Naive thymus-derived CD4-positive, alpha-beta T cell (primary cell): ENCODE measurements around the gene PGF. TPM values are rescaled to one million over a fixed set of nuclear protein-coding genes. Genes with fewer than 3 reads are reported as not detected.

Experiments used
- ATAC-seq: fragments of 150-1000 bp; cut with Tn5 transposase; 2 replicates; pipeline ENCODE4 v1.10.0; 2021; ENCODE audit warnings: mild to moderate bottlenecking, moderate library complexity
- CTCF ChIA-PET: fragments of 350-600 bp; sonication (Branson Sonifier 250); formaldehyde crosslinking; loops from one replicate; lab custom pipeline; 2021; ENCODE audit warnings: antibody characterized with exemption; lab: Charles Lee
- POLR2A ChIA-PET: fragments of 350-600 bp; sonication (Branson Sonifier 250); formaldehyde crosslinking; loops from one replicate; lab custom pipeline; 2021; ENCODE audit warnings: antibody characterized with exemption, inconsistent platforms; lab: Charles Lee
- DNase-seq, 9 donors: peaks; one replicate each; pipeline versions ENCODE4 v3.0.0 to v3.0.0-alpha.2; 2020 to 2022; ENCODE audit warnings: mixed read lengths in 1 of 9
- H3K27ac ChIP-seq: one replicate; pipeline ENCODE4 v1.7.0; 2013; ENCODE audit warnings: mild to moderate bottlenecking, low read depth, low read length, moderate library complexity
- H3K27me3 ChIP-seq, 2 donors: one replicate each; pipeline ENCODE4 v1.7.0; 2013; ENCODE audit warnings: low read length in 2 of 2, mild to moderate bottlenecking in 2 of 2, moderate library complexity in 2 of 2; ENCODE audit not compliant: control insufficient read depth in 2 of 2, insufficient read depth in 2 of 2
- H3K36me3 ChIP-seq, 3 experiments: 1 replicate in 2 of 3; 2 replicates in 1 of 3; pipeline ENCODE4 v1.7.0; 2013; ENCODE audit warnings: low read length in 3 of 3, mild to moderate bottlenecking in 3 of 3, moderate library complexity in 1 of 3; ENCODE audit not compliant: insufficient read depth in 3 of 3, control insufficient read depth in 2 of 3
- H3K4me1 ChIP-seq, 2 donors: one replicate each; pipeline ENCODE4 v1.7.0; 2013; ENCODE audit warnings: low read length in 2 of 2, mild to moderate bottlenecking in 2 of 2, moderate library complexity in 1 of 2; ENCODE audit not compliant: control insufficient read depth in 2 of 2, insufficient read depth in 2 of 2
- H3K4me3 ChIP-seq: 2 replicates; pipeline ENCODE4 v1.7.0; 2013; ENCODE audit warnings: mild to moderate bottlenecking, low read length
- H3K9me3 ChIP-seq, 3 experiments: 1 replicate in 2 of 3; 2 replicates in 1 of 3; pipeline ENCODE4 v1.7.0; 2013; ENCODE audit warnings: low read length in 3 of 3; ENCODE audit not compliant: control insufficient read depth in 2 of 3
- H3K27ac Mint-ChIP-seq, 9 donors: one replicate each; pipeline ENCODE4 v1.8.0; 2020 to 2022; ENCODE audit warnings: mixed read lengths in 9 of 9, mild to moderate bottlenecking in 8 of 9, moderate library complexity in 5 of 9, inconsistent platforms in 2 of 9
- H3K27me3 Mint-ChIP-seq, 5 donors: one replicate each; pipeline ENCODE4 v1.8.0; 2021 to 2022; ENCODE audit warnings: mixed read lengths in 5 of 5, mild to moderate bottlenecking in 1 of 5
- H3K36me3 Mint-ChIP-seq, 5 donors: one replicate each; pipeline ENCODE4 v1.8.0; 2020 to 2022; ENCODE audit warnings: mixed read lengths in 5 of 5, mild to moderate bottlenecking in 3 of 5, inconsistent platforms in 1 of 5
- H3K4me1 Mint-ChIP-seq, 7 donors: one replicate each; pipeline ENCODE4 v1.8.0; 2020 to 2022; ENCODE audit warnings: mixed read lengths in 7 of 7, mild to moderate bottlenecking in 3 of 7, inconsistent platforms in 1 of 7
- H3K4me3 Mint-ChIP-seq, 10 donors: one replicate each; pipeline ENCODE4 v1.8.0; 2020 to 2022; ENCODE audit warnings: mild to moderate bottlenecking in 10 of 10, mixed read lengths in 10 of 10, moderate library complexity in 6 of 10, inconsistent platforms in 2 of 10
- H3K9me3 Mint-ChIP-seq, 11 donors: one replicate each; pipeline ENCODE4 v1.8.0; 2020 to 2022; ENCODE audit warnings: mixed read lengths in 11 of 11, mild to moderate bottlenecking in 4 of 11, inconsistent platforms in 1 of 11, moderate library complexity in 1 of 11
- intact Hi-C, 2 donors: fragments of 100-400 bp; cut with micrococcal nuclease; formaldehyde crosslinking; loops; one replicate each; pipeline ENCODE4 v1.15.1; 2023
- polyA plus RNA-seq, 2 donors: library from polyadenylated mRNA; unstranded; fragments of 300-500 nt; fragmentation: Illumina TruSeq; gene quantifications; one replicate each; pipeline ENCODE4 v1.2.3, GENCODE V29; 2021
- total RNA-seq, 6 experiments: library from RNA in 5 of 6; stranded (reverse) in 5 of 6; gene quantifications; 1 replicate in 5 of 6; 2 replicates in 1 of 6; pipeline ENCODE4 v1.2.3 and lab custom pipeline; 2021 to 2026

Gene PGF
- total RNA-seq (under 1 TPM in 2 of 5 experiments, not detected in 3; 0.22 to 0.37 TPM), polyA plus RNA-seq (under 1 TPM in 1 of 2 donors, not detected in 1; 0.17 TPM), total RNA-seq (lab: John Stamatoyannopoulos, UW) (not detected)

- intact Hi-C loops = no loop called here
- CTCF ChIA-PET = no interaction called here
- H3K9me3 Mint-ChIP-seq = no peaks in the 10 kb centered on the region
Observed at GRCh38 chr14:74955229-74956026, at the start of gene PGF. Gene PGF (minus strand): TSS chr14:74955597. CDS start chr14:74955242, 355 bp downstream.

GRCh38 chr14:75003250-75004027 lies 48.0 kb upstream of the PGF start:
- Histone ChIP-seq H3K36me3 (peaks cover 15 to 33% (median 20%) of the 10 kb centered on the region in 3 experiments), H3K4me3 (peak overlapping the region; percentile 93), H3K27me3 (no peaks in the 10 kb centered on the region), H3K9me3 (no peaks in the 10 kb centered on the region), H3K27ac (peak overlapping the region; percentile 91), H3K4me1 (peaks cover 15 to 23% of the 10 kb centered on the region in 2 donors)
- Mint-ChIP-seq H3K36me3 (peaks cover 12 to 48% (median 31%) of the 10 kb centered on the region in 5 donors), H3K27me3 (peaks cover 0 to 5% (median 0%) of the 10 kb centered on the region in 5 donors), H3K4me1 (peaks cover 23 to 51% (median 48%) of the 10 kb centered on the region in 7 donors), H3K27ac (peak overlapping the region; percentile 95 to 100 (median 97)), H3K9me3 (peaks cover 0 to 2% (median 0%) of the 10 kb centered on the region in 11 donors), H3K4me3 (peak overlapping the region; percentile 78 to 99 (median 94))
- ChIA-PET CTCF (interaction anchor here (1.4 kb wide), 1 partner anchor 85 kb away, joined by 4 read pairs; no protein-coding TSS in a partner anchor), POLR2A (interaction anchor here (0.9 to 1.9 kb wide), 8 partner anchors 11 to 152 kb away, joined by 3 to 6 read pairs (median 4); partner anchors contain the start of gene PROX2)
- intact Hi-C loops = loop anchor here (2.0 to 5.0 kb wide), 10 partner anchors 61 to 1149 kb away; partner anchors contain the start of genes AREL1 (in 2 of the 2), FCF1 (in 2 of the 2), ABCD4 (in 1 of the 2) and ACYP1 (in 1 of the 2)
- ATAC-seq (no peak), DNase-seq (peak in 3 of 9 donors; percentile 2 to 6 (median 3))

More at GRCh38 chr14:74955229-74956026, at the start of gene PGF:
- Histone ChIP-seq H3K27me3 (peaks cover 0 to 8% of the 10 kb centered on the region in 2 donors), H3K36me3 (no peaks in the 10 kb centered on the region), H3K4me3 (peak within 1 kb of the TSS; percentile 48), H3K4me1 (peaks cover 0 to 4% of the 10 kb centered on the region in 2 donors), H3K9me3 (no peaks in the 10 kb centered on the region), H3K27ac (no peak within 1 kb of the TSS)
- peak within 1 kb of the TSS; percentile 24 to 70 (median 64) for H3K4me3 Mint-ChIP-seq
- DNase-seq (peak in 5 of 9 donors; percentile 9 to 49 (median 15)), ATAC-seq (peak; percentile 66)
- peaks cover 4 to 15% (median 11%) of the 10 kb centered on the region in 5 donors for H3K27me3 Mint-ChIP-seq
- H3K36me3 Mint-ChIP-seq = no peaks in the 10 kb centered on the region
- POLR2A ChIA-PET = no interaction called here
- H3K4me1 Mint-ChIP-seq = peaks cover 0 to 5% (median 0%) of the 10 kb centered on the region in 7 donors
- no peak within 1 kb of the TSS for H3K27ac Mint-ChIP-seq

GRCh38 chr14:75002392-75003249 lies 47.2 kb upstream of the PGF start, which contains the start of gene EIF2B2:
Gene EIF2B2 (plus strand): TSS chr14:75002921. CDS start chr14:75002991, 70 bp downstream.
- intact Hi-C loops = loop anchor here (1.0 to 5.0 kb wide), 21 partner anchors 49 to 1150 kb away; partner anchors contain the start of genes ACYP1 (in 2 of the 2), AREL1 (in 2 of the 2), DLST (in 2 of the 2) and FCF1 (in 2 of the 2)
- Histone ChIP-seq H3K27ac (peak within 1 kb of the TSS; percentile 91), H3K9me3 (no peaks in the 10 kb centered on the region), H3K4me1 (peaks cover 15 to 23% of the 10 kb centered on the region in 2 donors), H3K36me3 (peaks cover 13 to 24% (median 20%) of the 10 kb centered on the region in 3 experiments), H3K27me3 (no peaks in the 10 kb centered on the region), H3K4me3 (peak within 1 kb of the TSS; percentile 93)
- ChIA-PET CTCF (interaction anchor here (1.4 kb wide), 1 partner anchor 85 kb away, joined by 4 read pairs; no protein-coding TSS in a partner anchor), POLR2A (interaction anchor here (0.9 to 1.9 kb wide), 8 partner anchors 12 to 520 kb away, joined by 3 to 6 read pairs (median 4); partner anchors contain the start of genes ACYP1, BATF and PROX2)
- DNase-seq (peak; percentile 90 to 100 (median 99)), ATAC-seq (peak; percentile 97)
- Mint-ChIP-seq H3K9me3 (peaks cover 0 to 2% (median 0%) of the 10 kb centered on the region in 11 donors), H3K4me1 (peaks cover 23 to 50% (median 44%) of the 10 kb centered on the region in 7 donors), H3K27ac (peak within 1 kb of the TSS; percentile 95 to 100 (median 97)), H3K27me3 (peaks cover 0 to 5% (median 0%) of the 10 kb centered on the region in 5 donors), H3K36me3 (peaks cover 9 to 40% (median 25%) of the 10 kb centered on the region in 5 donors), H3K4me3 (peak within 1 kb of the TSS; percentile 78 to 99 (median 94))

GRCh38 chr14:75001899-75002298 lies 46.5 kb upstream of the PGF start:
- CTCF ChIA-PET = no interaction called here
- POLR2A ChIA-PET = interaction anchor here (1.1 to 1.7 kb wide), 2 partner anchors 62 to 520 kb away, joined by 3 to 4 read pairs; partner anchors contain the start of genes ACYP1 and BATF
- DNase-seq (no peak), ATAC-seq (no peak)
- Mint-ChIP-seq H3K27ac (peak overlapping the region; percentile 95 to 100 (median 97)), H3K36me3 (peaks cover 3 to 35% (median 19%) of the 10 kb centered on the region in 5 donors), H3K4me3 (peak overlapping the region; percentile 78 to 99 (median 94)), H3K9me3 (peaks cover 0 to 2% (median 0%) of the 10 kb centered on the region in 11 donors), H3K4me1 (peaks cover 21 to 45% (median 39%) of the 10 kb centered on the region in 7 donors), H3K27me3 (peaks cover 0 to 5% (median 0%) of the 10 kb centered on the region in 5 donors)
- Histone ChIP-seq H3K36me3 (peaks cover 7 to 17% (median 14%) of the 10 kb centered on the region in 3 experiments), H3K4me1 (peaks cover 12 to 23% of the 10 kb centered on the region in 2 donors), H3K27ac (peak overlapping the region; percentile 91), H3K27me3 (no peaks in the 10 kb centered on the region), H3K9me3 (no peaks in the 10 kb centered on the region), H3K4me3 (peak overlapping the region; percentile 93)
- intact Hi-C loops = loop anchor here (1.0 to 5.0 kb wide), 21 partner anchors 49 to 1150 kb away; partner anchors contain the start of genes ACYP1 (in 2 of the 2), AREL1 (in 2 of the 2), DLST (in 2 of the 2) and FCF1 (in 2 of the 2)

GRCh38 chr14:75001261-75001660 lies 45.9 kb upstream of the PGF start:
- ATAC-seq = no peak
- no peaks in the 10 kb centered on the region for H3K27me3 ChIP-seq
- Mint-ChIP-seq H3K27me3 (peaks cover 0 to 5% (median 0%) of the 10 kb centered on the region in 5 donors), H3K4me1 (peaks cover 21 to 41% (median 39%) of the 10 kb centered on the region in 7 donors), H3K27ac (peak overlapping the region; percentile 8 to 100 (median 96)), H3K4me3 (peak overlapping the region in 3 of 10 donors; percentile 9 to 98 (median 78)), H3K9me3 (peaks cover 0 to 2% (median 0%) of the 10 kb centered on the region in 11 donors), H3K36me3 (peaks cover 3 to 28% (median 13%) of the 10 kb centered on the region in 5 donors)
- ChIA-PET CTCF (no interaction called here), POLR2A (interaction anchor here (0.6 to 1.7 kb wide), 2 partner anchors 34 to 63 kb away, joined by 3 to 4 read pairs; partner anchors contain the start of gene ACYP1)
- intact Hi-C loops = loop anchor here (5.0 kb wide), 6 partner anchors 119 to 1151 kb away; partner anchors contain the start of genes AREL1 (in 1 of the 2), DLST (in 1 of the 2), FCF1 (in 1 of the 2) and GPATCH2L (in 1 of the 2)
- no peak for DNase-seq
- no peaks in the 10 kb centered on the region for H3K9me3 ChIP-seq
- H3K4me1 ChIP-seq = peaks cover 12 to 23% of the 10 kb centered on the region in 2 donors
- no peak overlapping the region for H3K4me3 ChIP-seq
- H3K27ac ChIP-seq = no peak overlapping the region
- peaks cover 7 to 11% (median 7%) of the 10 kb centered on the region in 3 experiments for H3K36me3 ChIP-seq
